GM19023 (cell line): Measurements from ENCODE around the gene KCNB1.
"Not testable (repeated sequence)": the region's sequence is repeated elsewhere in the genome, so short reads cannot be mapped to it uniquely, and the experiment has no call there.

Experiments
- ATAC-seq: cut with Tn5 transposase; IDR thresholded peaks from one replicate; pipeline ENCODE4 v1.9.1; 2021; ENCODE audit warnings: mild to moderate bottlenecking, moderate library complexity; ENCODE audit not compliant: unreplicated experiment

The KCNB1 gene

DNA sequence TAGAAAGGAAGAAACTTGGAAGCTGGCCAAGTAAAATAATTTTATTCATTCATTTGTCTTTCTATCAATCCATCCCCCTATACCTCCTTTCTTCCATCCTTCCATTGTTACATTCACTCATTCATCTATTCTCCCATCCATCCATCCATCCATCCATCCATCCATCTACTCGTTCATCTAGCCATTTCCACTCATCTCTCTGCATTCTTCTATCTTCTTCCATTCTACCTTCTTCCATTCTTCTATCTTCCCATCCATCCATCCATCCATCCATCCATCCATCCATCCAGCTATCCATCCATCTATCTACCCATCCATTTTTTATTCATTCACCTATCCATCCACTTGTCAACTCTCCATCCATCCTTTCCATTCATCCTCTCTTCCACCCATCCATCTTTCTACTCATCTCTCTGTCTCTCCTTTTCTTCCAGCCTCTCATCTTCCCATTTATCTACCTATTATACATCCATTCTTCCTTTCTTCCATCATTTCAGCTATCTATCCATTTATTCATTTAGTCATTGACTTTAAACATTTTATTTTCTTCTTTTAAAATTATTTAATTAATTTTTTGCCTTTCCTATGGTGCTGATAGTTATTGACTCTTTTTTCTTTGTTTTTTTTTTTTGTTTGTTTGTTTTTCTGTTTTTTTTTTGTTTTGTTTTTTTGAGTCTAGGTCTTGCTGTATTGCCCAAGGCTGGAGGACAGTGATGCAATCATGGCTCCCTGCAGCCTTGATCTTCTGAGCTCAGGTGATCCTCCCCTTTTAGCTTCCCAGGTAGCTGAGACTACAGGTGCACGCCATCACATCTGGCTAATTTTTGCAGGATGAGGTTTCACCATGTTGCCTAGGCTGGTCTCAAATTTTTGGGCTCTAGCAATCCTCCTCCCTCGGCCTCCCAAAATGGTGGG is 151.5 kb downstream of the KCNB1 start:
- no peak for ATAC-seq

DNA sequence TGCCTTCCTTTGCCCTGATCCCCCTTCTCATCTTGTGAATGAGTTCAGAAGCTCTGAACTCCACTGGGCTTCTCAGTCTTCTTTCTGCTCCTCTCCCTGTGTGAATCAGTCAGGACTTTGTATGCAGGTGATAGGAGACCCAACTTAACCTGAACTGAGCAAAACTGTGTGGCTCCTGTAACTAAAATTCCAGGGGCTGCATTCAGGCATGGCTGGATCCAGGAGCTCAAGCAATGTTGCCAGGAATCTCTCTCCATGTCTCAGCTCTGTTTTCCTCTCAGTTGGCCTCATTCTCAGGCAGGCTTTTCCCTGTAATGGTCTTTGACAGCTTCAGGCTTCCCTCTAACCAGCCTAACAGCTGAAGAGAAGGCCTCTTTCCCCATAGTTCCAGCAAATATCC is 153.7 kb downstream of the KCNB1 start:
- no peak for ATAC-seq

DNA sequence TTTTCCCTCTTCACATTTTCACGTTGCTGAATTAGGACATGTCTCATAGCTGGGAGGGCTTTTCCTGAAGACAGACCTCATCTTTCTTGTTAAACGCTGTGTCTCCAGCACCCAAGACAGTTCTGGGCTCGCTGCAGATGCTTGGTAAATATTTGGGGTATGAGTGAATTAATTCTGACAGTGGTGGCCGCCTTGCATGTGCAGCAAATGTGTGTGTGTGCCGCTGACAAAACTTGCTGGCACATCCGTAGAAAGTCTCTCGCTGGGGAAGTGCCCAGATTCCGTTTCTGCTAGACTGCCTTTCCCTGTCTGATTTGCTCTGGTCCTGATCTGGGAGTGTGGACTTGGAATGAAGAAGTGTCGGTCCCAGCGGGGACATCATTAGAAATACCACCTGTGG is 156.4 kb downstream of the KCNB1 start:
- ATAC-seq: no peak

DNA sequence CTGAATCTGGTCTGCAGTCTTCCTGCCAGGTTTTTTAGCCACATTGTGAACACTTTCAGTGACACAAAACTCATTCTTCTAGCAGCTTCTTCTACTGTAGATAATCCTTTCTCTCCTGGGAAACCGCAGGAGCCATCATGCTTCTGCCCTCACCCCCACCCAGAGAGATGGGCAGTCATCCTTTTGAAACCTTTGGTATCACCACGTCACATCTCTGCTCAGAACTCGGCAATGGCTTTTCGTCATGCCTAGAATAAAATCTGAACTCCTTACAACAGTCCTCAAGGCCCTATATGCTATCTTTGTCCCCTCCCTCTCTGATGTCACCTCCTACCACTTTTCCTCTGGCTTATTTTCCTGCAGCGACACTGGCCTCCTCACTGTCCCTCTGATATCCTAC is 158.2 kb downstream of the KCNB1 start:
- ATAC-seq: no peak

- ATAC-seq: no peak
Observed at GRCh38 chr20:49323622-49324238, 158.7 kb downstream of the KCNB1 start.

DNA sequence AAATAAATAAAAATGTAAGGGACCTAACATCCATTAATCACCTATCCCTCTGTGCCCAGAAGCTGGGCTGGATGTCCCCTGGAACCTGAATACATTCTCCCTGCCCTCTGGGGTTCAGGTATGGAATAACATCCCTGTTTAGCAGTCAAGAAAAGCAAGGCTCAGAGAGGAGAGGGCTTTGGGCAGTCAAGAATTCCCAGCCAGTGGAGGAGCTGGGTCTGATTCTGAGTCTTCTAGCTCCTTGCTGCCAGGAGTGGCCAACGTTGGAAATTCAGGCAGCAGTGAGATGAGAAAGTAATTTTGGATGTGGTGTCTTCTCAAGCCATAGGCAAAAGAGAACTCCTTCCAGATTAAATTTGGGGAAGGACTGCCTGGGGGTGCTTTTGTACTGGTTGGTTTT is 162.0 kb downstream of the KCNB1 start:
- ATAC-seq: no peak

DNA sequence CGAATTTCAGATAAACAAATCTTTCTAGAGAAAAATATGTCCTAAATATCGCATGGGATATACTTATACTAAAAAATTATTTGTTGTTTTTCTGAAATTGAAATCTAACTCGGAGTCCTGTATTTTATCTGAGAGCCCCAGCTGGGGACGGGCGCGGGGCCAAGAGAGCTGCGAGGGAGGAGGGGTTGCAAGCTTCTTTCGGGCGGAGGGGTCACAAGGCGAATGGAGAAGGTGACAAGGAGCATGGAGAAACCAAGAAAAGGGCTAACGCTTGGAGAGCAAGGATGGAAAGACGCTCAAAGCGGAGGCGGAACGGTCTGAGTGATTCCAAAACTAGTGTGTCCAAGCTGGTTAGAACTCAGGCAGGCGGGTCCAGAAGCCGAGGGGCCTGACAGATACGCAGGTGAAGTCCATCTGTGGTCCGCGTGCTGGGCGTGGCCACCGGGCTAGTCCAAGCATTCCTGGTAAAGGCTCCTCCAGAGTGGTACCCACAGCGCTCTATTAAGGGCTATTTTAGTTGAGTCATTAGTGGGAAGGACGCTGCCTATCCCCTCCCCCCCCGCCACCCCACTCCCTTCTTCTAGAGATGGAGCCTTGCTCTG is 163.2 kb downstream of the KCNB1 start:
- no peak for ATAC-seq

DNA sequence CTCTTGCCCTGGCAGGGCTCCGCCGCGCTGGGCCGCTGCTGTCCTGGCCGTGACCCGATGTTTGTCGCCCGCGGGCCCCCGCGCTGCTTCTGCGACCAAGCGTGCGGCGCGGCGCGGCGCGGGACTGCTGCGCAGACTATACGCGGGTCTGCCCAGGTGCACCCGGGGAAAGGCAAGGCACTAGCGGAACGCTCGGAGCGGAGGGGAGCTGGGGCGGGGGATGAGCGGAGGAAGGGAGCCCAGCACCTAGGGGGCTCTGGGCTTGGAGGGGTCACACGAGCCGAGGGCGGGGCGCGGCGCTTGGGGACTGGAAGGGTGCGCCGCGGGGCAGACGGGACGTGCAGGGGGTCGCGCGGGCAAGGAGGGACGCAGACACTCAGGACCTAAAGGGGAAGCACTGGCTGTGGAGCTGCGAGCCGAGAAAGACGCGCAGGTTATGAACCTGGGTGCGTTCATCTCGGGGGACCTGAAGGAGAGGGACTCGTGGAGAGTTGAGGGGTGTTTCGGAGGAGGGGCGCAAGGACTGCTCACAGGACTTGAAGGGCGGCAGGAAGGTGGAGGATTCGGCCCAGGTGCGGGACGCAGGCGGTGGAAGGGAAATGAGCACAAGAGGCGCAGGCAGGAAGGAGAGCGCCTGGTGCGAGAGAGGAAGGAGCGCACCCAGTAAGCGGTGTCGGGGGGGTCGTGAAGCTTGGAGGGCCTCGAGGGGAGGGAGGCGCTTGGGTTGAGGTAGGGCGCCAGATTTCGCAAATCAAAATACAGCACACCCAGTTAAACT is 163.8 kb downstream of the KCNB1 start:
- no peak for ATAC-seq

DNA sequence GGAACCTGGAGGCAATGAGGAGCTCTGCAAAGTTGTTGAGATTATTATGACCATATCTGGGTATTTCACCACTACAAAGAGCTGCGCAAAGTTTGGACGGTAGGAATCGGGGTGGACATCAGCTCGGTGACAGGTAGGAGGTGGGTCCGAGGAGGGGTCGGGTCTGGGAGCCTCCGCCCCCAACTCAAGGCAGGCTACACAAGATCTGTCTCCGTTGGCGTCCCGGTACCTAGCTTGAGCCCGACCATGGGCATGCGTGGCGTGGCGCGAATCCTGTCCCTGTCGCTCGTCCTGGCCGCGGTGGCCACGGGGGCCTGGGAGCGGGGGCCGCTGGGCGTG is 164.4 kb downstream of the KCNB1 start:
- ATAC-seq: no peak

GRCh38 chr20:49316704-49317103 is 165.8 kb downstream of the KCNB1 start:
- no peak for ATAC-seq

GRCh38 chr20:49315580-49315979 is 166.9 kb downstream of the KCNB1 start:
- ATAC-seq: no peak

- not testable (repeated sequence) for ATAC-seq
Observed at GRCh38 chr20:49314052-49314451, 168.4 kb downstream of the KCNB1 start.
